ENCODE results near the gene MAP3K7.

Gene MAP3K7

GRCh38 chr6:90523779-90524310, 63.0 kb downstream of the MAP3K7 start:
- DNase-seq, result no peak

- DNase-seq, result no peak
These were observed 64.9 kb downstream of the MAP3K7 start for GRCh38 chr6:90521955-90522354.

GRCh38 chr6:90516074-90516660, 70.7 kb downstream of the MAP3K7 start:
- no peak for DNase-seq

GRCh38 chr6:90514496-90514895, 72.4 kb downstream of the MAP3K7 start:
- no peak for DNase-seq

GRCh38 chr6:90508753-90509152, 78.1 kb downstream of the MAP3K7 start:
- DNase-seq, result no peak

- no peak for DNase-seq
These were observed 83.9 kb downstream of the MAP3K7 start for GRCh38 chr6:90502866-90503407.

- no peak for DNase-seq
These were observed 84.5 kb downstream of the MAP3K7 start for GRCh38 chr6:90502381-90502780.

GRCh38 chr6:90500458-90500857, 86.4 kb downstream of the MAP3K7 start:
- DNase-seq, result no peak

- no peak for DNase-seq
These were observed 89.5 kb downstream of the MAP3K7 start for GRCh38 chr6:90497411-90497810.

- DNase-seq, result no peak
These were observed 90.4 kb downstream of the MAP3K7 start for GRCh38 chr6:90496258-90497016.

GRCh38 chr6:90495216-90495817, 91.6 kb downstream of the MAP3K7 start:
- DNase-seq, result no peak

- no peak for DNase-seq
These were observed 92.6 kb downstream of the MAP3K7 start for GRCh38 chr6:90494067-90494780.

- DNase-seq, result no peak
These were observed 93.5 kb downstream of the MAP3K7 start for GRCh38 chr6:90493332-90493731.

- DNase-seq, result no peak
These were observed 94.1 kb downstream of the MAP3K7 start for GRCh38 chr6:90492798-90493197.

- no peak for DNase-seq
These were observed 94.5 kb downstream of the MAP3K7 start for GRCh38 chr6:90492369-90492768.

- DNase-seq, result no peak
These were observed 96.7 kb downstream of the MAP3K7 start for GRCh38 chr6:90490030-90490716.

- no peak for DNase-seq
These were observed 98.1 kb downstream of the MAP3K7 start for GRCh38 chr6:90488816-90489215.

- DNase-seq, result no peak
These were observed 101.1 kb downstream of the MAP3K7 start for GRCh38 chr6:90485635-90486277.

GRCh38 chr6:90484903-90485302, 102.0 kb downstream of the MAP3K7 start:
- DNase-seq, result no peak

GRCh38 chr6:90484385-90484784, 102.5 kb downstream of the MAP3K7 start:
- DNase-seq, result no peak

- DNase-seq, result no peak
These were observed 102.9 kb downstream of the MAP3K7 start for GRCh38 chr6:90483956-90484355.
